ENCODE data around the gene C10orf53.

- TF ChIP-seq SMC3 (IDR thresholded peaks at IDR 0.05; ENCODE audit: low read depth, low read length) (no peak), CTCF (conservative IDR thresholded peaks at IDR 0.05; ENCODE audit: low read depth, low read length) (no peak), CHD1 (IDR thresholded peaks at IDR 0.05; ENCODE audit: low read depth, low read length) (no peak), POLR2A (IDR thresholded peaks at IDR 0.05; ENCODE audit: low read depth, low read length) (no peak), MXI1 (IDR thresholded peaks at IDR 0.05; ENCODE audit: borderline replicate concordance, low read depth, low read length) (no peak), RAD21 (IDR thresholded peaks at IDR 0.05; ENCODE audit: low read length) (no peak)
These were observed 34.0 kb upstream of the C10orf53 start for GRCh38 chr10:49645417-49645816.

All from IMR-90 (cell line).